Fibroblast of pulmonary artery (primary cell): ENCODE results near the gene DENND6B.

Experiments used
- DNase-seq: peaks from one replicate; pipeline ENCODE4 v3.0.0-alpha.2; 2010; ENCODE audit warnings: low read depth
- H3K4me3 ChIP-seq: replicated peaks from 2 replicates; pipeline ENCODE4 v1.5.1; 2011; ENCODE audit warnings: low read depth, mild to moderate bottlenecking, control low read depth, low read length, moderate library complexity
- CTCF ChIP-seq: IDR thresholded peaks from 2 replicates; pipeline ENCODE4 v1.5.1; 2011; ENCODE audit warnings: mild to moderate bottlenecking, control low read depth, low read length, inconsistent platforms; ENCODE audit errors: missing control alignments

The DENND6B gene

GRCh38 chr22:50318698-50319411, 8.0 kb downstream of the DENND6B start:
- DNase-seq: no peak
- no peak for TF ChIP-seq CTCF
- H3K4me3 ChIP-seq: no peak overlapping the region

GRCh38 chr22:50318356-50318697, 8.5 kb downstream of the DENND6B start:
- no peak overlapping the region for H3K4me3 ChIP-seq
- TF ChIP-seq CTCF: no peak
- no peak for DNase-seq

GRCh38 chr22:50317674-50318073, 9.1 kb downstream of the DENND6B start:
- no peak overlapping the region for H3K4me3 ChIP-seq
- no peak for DNase-seq
- TF ChIP-seq CTCF: no peak

GRCh38 chr22:50317178-50317577, 9.6 kb downstream of the DENND6B start:
- TF ChIP-seq CTCF: no peak
- DNase-seq: no peak

GRCh38 chr22:50316114-50317065, 10.4 kb downstream of the DENND6B start:
- no peak overlapping the region for H3K4me3 ChIP-seq
- no peak for TF ChIP-seq CTCF
- no peak for DNase-seq

More at GRCh38 chr22:50317178-50317577, 9.6 kb downstream of the DENND6B start:
- no peak overlapping the region for H3K4me3 ChIP-seq

GRCh38 chr22:50315289-50316113, 11.3 kb downstream of the DENND6B start:
- TF ChIP-seq CTCF: no peak
- no peak overlapping the region for H3K4me3 ChIP-seq

More at GRCh38 chr22:50315289-50316113, 11.3 kb downstream of the DENND6B start:
- DNase-seq: no peak
